ENCODE measurements around the gene MED8. TPM values are rescaled to one million over a fixed set of nuclear protein-coding genes. Genes with fewer than 3 reads are reported as not detected.
A peak's percentile ranks its signal among the peaks of the same experiment; 100 is the strongest.

Gene MED8
- total RNA-seq, 4 donors from 2014 or later: 43.6 to 58.4 (median 50.8) TPM

GRCh38 chr1:43363935-43364525, 25.6 kb downstream of the MED8 start:
- TF ChIP-seq POLR2A (IDR thresholded peaks at IDR 0.05) (no peak), CTCF (IDR thresholded peaks at IDR 0.05) (no peak)
- intact Hi-C loops (cut with DNase I; ENCODE audit: low total_unique reads): no loop called here
- WGBS, 2 donors: 81 to 83% methylated on average over 5 of the region's 5 CpGs
- no peak overlapping the region for H3K4me3 ChIP-seq (ENCODE audit: low read depth, poor library complexity, severe bottlenecking)
- DNase-seq (ENCODE audit: low spot score in 2 of 2): no peak

- no peak for TF ChIP-seq CTCF (IDR thresholded peaks at IDR 0.05)
- no peak for DNase-seq (ENCODE audit: low spot score in 2 of 2)
- intact Hi-C loops (cut with DNase I; ENCODE audit: low total_unique reads): no loop called here
- no peak overlapping the region for H3K4me3 ChIP-seq (ENCODE audit: low read depth, poor library complexity, severe bottlenecking)
- WGBS, 2 donors: 77 to 82% methylated on average over 9 of the region's 9 CpGs
Observed at GRCh38 chr1:43363283-43363934, 26.2 kb downstream of the MED8 start.

GRCh38 chr1:43360616-43361015, 29.0 kb downstream of the MED8 start:
- H3K4me3 ChIP-seq (ENCODE audit: low read depth, poor library complexity, severe bottlenecking): no peak overlapping the region
- no peak for DNase-seq (ENCODE audit: low spot score in 2 of 2)
- intact Hi-C loops (cut with DNase I; ENCODE audit: low total_unique reads): no loop called here
- TF ChIP-seq POLR2A (IDR thresholded peaks at IDR 0.05): no peak
- no peak for TF ChIP-seq CTCF (IDR thresholded peaks at IDR 0.05)
- WGBS, 2 donors: 54 to 59% methylated on average over 4 of the region's 4 CpGs

- intact Hi-C loops (cut with DNase I; ENCODE audit: low total_unique reads): no loop called here
- 32 to 42% methylated on average over 11 of the region's 11 CpGs for WGBS, 2 donors
- TF ChIP-seq POLR2A (IDR thresholded peaks at IDR 0.05) (no peak), CTCF (IDR thresholded peaks at IDR 0.05) (no peak)
- DNase-seq (ENCODE audit: low spot score in 2 of 2): no peak
- no peak overlapping the region for H3K4me3 ChIP-seq (ENCODE audit: low read depth, poor library complexity, severe bottlenecking)
Observed at GRCh38 chr1:43359696-43360095, 29.9 kb downstream of the MED8 start.

GRCh38 chr1:43358746-43359693, 30.6 kb downstream of the MED8 start, which contains the start of gene CDC20:
TSS of gene CDC20 (plus strand) at chr1:43358981. CDS start at chr1:43359216, 235 bp downstream.
- WGBS, 2 donors: 4% methylated on average over 52 to 56 of the region's 59 CpGs
- DNase-seq (ENCODE audit: low spot score in 2 of 2): peak; percentile 99 to 100
- intact Hi-C loops (cut with DNase I; ENCODE audit: low total_unique reads): no loop called here
- TF ChIP-seq CTCF (IDR thresholded peaks at IDR 0.05) (no peak), POLR2A (IDR thresholded peaks at IDR 0.05) (no peak)
- H3K4me3 ChIP-seq (ENCODE audit: low read depth, poor library complexity, severe bottlenecking): peak within 1 kb of the TSS; percentile 41

Measured in lower leg skin (tissue), 4 donors.